Measurements from ENCODE around the gene CNKSR2.

DNA sequence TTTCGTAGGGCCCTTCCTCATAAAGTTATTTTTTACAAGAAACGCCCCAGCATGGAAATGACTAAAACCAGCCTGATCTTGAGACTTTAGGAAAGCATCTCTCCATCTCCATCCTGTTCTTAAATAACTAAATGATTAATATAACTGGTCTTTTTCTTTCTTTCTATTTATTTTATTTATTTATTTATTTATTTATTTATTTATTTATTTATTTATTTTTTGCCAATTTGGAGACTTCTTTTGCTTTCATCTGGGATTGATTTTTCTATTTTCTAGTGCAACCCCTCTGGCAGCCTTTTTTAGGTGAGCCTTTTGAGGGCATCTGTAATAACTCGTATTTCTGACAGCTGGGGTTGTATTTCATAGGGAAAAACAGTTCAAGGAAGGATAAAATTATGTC, 285.1 kb downstream of the CNKSR2 start:
- no peak for TF ChIP-seq EZH2 (IDR thresholded peaks at IDR 0.05; ENCODE audit: insufficient read depth, poor library complexity, severe bottlenecking)
- no peak for TF ChIP-seq EZH2phosphoT487 (IDR thresholded peaks at IDR 0.05; ENCODE audit: insufficient read depth, low read depth)

All from GM23248 (cell line).